Nephron (organoid): ENCODE data around the gene RIMBP3C.

Experiments
- H3K27ac Mint-ChIP-seq, 3 experiments: 2 replicates each; pipeline ENCODE4 v1.8.0; 2020; ENCODE audit warnings: mixed read lengths in 3 of 3, mild to moderate bottlenecking in 2 of 3, moderate library complexity in 1 of 3
- H3K27me3 Mint-ChIP-seq: 2 replicates; pipeline ENCODE4 v1.8.0; 2021; ENCODE audit warnings: low read depth, mild to moderate bottlenecking, moderate library complexity, mixed read lengths
- H3K36me3 Mint-ChIP-seq: 2 replicates; pipeline ENCODE4 v1.8.0; 2020; ENCODE audit warnings: low read depth, mixed read lengths
- H3K4me1 Mint-ChIP-seq: 2 replicates; pipeline ENCODE4 v1.8.0; 2020; ENCODE audit warnings: mixed read lengths
- H3K4me3 Mint-ChIP-seq, 3 experiments: 2 replicates each; pipeline ENCODE4 v1.8.0; 2020; ENCODE audit warnings: mild to moderate bottlenecking in 3 of 3, mixed read lengths in 3 of 3, moderate library complexity in 2 of 3
- H3K9me3 Mint-ChIP-seq: 2 replicates; pipeline ENCODE4 v1.8.0; 2020; ENCODE audit warnings: mixed read lengths
- TF ChIP-seq, protein P1 (sequence below), 3 experiments: fragments of 200-600 bp; sonication (generic); IDR thresholded peaks; one replicate each; pipeline ENCODE4 v1.5.0; 2021; ENCODE audit warnings: antibody characterized with exemption in 3 of 3; ENCODE audit not compliant: unreplicated experiment in 3 of 3

Gene RIMBP3C

DNA sequence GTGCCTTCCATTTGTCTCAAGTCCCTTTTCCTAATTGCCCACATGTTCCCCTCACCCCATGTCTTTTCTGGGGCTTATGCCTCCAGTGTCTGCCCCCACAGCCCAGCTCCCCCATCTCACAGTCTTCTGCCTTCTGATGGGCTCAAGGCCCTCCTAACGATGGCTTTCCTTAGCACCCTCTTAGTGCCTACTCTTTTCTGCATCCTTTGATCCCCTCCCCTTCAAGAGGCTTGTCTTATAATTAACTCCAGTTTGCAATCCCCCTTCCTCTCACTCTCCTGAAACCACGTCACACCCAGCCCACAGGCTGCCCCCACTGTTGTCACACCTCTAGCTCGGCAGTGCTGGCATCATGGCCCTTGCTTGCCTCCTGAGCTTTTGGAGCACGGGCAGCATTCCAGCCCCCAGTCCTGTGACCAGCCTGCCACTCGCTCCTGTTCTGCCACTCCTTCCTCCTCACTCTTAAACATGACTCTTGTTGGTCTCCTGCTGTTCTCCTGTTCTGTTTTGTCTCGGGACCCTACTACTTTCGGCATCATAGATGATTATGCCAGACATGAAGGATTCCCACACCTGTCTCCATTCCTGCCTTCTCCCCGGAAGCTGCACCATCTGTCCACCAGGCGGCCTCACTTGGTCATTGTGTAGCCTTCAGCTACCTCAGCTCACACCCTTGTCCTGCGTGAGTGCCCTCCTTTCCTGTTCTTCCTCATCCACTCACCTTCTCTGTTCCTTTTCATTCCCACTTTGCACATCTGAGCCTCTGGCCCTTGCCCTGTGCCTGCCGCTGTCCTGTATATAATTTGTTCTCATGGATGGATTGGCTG lies 42.4 kb upstream of the RIMBP3C start:
- Mint-ChIP-seq H3K4me1 (peaks cover 11% of the 10 kb centered on the region), H3K27me3 (no peaks in the 10 kb centered on the region), H3K36me3 (peaks cover 45% of the 10 kb centered on the region), H3K9me3 (no peaks in the 10 kb centered on the region), H3K27ac (no peak overlapping the region), H3K4me3 (no peak overlapping the region)
- TF ChIP-seq, protein P1, sequence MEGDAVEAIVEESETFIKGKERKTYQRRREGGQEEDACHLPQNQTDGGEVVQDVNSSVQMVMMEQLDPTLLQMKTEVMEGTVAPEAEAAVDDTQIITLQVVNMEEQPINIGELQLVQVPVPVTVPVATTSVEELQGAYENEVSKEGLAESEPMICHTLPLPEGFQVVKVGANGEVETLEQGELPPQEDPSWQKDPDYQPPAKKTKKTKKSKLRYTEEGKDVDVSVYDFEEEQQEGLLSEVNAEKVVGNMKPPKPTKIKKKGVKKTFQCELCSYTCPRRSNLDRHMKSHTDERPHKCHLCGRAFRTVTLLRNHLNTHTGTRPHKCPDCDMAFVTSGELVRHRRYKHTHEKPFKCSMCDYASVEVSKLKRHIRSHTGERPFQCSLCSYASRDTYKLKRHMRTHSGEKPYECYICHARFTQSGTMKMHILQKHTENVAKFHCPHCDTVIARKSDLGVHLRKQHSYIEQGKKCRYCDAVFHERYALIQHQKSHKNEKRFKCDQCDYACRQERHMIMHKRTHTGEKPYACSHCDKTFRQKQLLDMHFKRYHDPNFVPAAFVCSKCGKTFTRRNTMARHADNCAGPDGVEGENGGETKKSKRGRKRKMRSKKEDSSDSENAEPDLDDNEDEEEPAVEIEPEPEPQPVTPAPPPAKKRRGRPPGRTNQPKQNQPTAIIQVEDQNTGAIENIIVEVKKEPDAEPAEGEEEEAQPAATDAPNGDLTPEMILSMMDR (IDR thresholded peaks at IDR 0.05; ENCODE audit: unreplicated experiment in 3 of 3), result peak in 1 of 3 experiments; percentile 16

DNA sequence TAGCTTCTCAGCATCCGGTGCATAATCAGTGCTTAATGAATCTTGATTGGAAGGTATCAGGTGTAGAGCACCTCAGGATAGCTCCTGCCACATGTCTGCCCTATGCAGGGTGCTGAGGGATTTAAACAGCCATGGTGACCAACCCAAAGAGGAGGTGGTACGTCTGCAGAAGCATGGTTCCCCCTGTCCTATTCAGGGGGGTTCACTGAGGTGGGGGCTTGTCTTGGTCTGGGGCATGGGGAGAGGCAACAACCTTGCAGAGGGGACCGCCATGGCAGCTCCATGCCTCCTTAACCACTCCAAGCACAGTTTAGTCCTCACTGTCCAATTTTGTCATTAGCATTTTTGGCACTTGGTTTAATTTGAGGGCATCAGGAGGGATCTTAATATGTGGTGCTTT lies 41.2 kb upstream of the RIMBP3C start:
- TF ChIP-seq, protein P1 (IDR thresholded peaks at IDR 0.05; ENCODE audit: unreplicated experiment in 3 of 3), result no peak
- Mint-ChIP-seq H3K27me3 (no peaks in the 10 kb centered on the region), H3K27ac (no peak overlapping the region), H3K4me1 (peaks cover 20% of the 10 kb centered on the region), H3K4me3 (no peak overlapping the region), H3K36me3 (peaks cover 48% of the 10 kb centered on the region), H3K9me3 (no peaks in the 10 kb centered on the region)

DNA sequence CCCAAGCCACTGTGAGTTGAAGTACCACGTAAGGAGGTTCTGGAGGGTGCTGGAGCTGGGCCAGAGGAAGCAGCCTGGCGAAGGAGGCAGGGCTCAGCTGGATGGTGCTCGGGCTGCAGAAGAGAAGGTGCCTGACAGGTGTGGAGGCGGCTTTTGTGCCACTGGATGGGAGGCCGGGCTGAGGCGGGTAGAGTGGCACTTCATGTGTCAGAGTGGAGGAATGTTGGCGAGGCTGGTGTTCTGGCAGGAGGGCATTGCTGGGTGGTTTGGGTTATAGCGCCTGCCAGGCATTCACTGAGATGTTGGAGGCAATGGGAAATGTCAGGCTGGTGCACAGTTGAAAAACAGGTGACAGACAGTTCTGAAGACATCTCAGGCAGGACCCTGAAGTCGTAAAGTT lies 40.4 kb upstream of the RIMBP3C start:
- Mint-ChIP-seq H3K4me3 (no peak overlapping the region), H3K4me1 (peaks cover 21% of the 10 kb centered on the region), H3K9me3 (no peaks in the 10 kb centered on the region), H3K27me3 (no peaks in the 10 kb centered on the region), H3K27ac (no peak overlapping the region), H3K36me3 (peaks cover 47% of the 10 kb centered on the region)
- TF ChIP-seq, protein P1 (IDR thresholded peaks at IDR 0.05; ENCODE audit: unreplicated experiment in 3 of 3), result no peak

DNA sequence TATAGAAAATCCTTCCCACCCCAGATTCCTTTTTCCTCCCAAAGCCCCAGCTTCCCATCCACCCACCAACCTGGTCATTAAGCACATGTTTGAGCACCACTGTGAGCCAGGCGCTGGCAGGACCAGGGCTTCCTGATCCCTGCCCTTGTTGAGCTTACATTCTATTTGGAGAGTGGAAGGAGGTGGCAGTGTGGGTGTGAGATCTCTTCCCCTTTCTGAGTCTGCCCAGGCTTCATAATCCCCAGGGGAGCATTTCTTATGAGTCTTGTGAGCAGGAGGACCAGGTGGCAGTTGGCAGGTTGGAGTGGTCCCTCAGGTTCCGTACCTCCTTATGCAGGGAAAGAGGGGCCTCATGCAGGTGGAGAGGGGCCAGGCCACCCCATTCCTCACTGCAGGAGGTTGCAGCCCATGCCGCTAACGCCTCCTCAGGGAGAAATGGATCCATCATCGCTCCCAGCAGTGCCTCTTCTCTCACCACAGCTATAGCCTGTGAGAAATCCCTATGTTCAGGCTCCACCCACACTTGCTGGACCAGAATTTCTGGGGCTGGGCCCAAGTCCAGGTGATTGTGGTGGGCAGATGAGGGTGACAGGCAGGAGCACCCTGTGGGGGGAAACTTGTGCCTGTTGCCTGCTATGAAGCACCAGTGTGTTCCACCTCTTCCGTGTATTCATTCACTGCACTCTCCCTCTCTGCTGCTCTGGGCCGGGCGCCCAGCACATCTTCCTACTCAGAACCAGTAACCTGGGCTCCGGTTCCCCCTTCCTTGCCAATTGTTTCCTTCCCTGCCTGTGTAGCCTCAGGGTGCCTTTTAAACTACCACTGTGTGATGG lies 39.8 kb upstream of the RIMBP3C start:
- no peaks in the 10 kb centered on the region for H3K9me3 Mint-ChIP-seq
- H3K27me3 Mint-ChIP-seq, result no peaks in the 10 kb centered on the region
- TF ChIP-seq, protein P1 (IDR thresholded peaks at IDR 0.05; ENCODE audit: unreplicated experiment in 3 of 3), result no peak
- peaks cover 21% of the 10 kb centered on the region for H3K4me1 Mint-ChIP-seq
- no peak overlapping the region for H3K27ac Mint-ChIP-seq
- peaks cover 44% of the 10 kb centered on the region for H3K36me3 Mint-ChIP-seq
- H3K4me3 Mint-ChIP-seq, result no peak overlapping the region

DNA sequence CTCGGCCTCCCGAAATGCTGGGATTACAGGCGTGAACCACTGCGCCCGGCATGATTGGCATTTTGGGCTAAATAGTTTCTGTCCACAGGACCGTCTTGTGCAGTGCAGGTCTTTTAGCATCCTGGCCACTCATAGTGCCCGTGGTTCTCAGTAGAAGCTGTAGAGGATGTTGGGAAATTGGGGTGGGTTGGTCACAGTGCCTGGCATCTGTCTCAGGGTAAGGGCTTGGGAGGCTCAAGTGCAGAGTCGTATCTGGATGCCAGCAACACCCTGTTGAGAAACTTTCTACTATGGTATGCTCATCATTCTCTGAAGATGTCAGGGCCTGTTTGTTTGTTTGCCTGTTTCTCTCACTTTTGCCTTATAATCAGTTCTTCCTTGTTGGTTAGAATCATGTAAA lies 38.1 kb upstream of the RIMBP3C start:
- H3K27me3 Mint-ChIP-seq, result no peaks in the 10 kb centered on the region
- TF ChIP-seq, protein P1 (IDR thresholded peaks at IDR 0.05; ENCODE audit: unreplicated experiment in 3 of 3), result no peak
- no peak overlapping the region for H3K4me3 Mint-ChIP-seq
- no peaks in the 10 kb centered on the region for H3K9me3 Mint-ChIP-seq
- peaks cover 26% of the 10 kb centered on the region for H3K4me1 Mint-ChIP-seq
- H3K36me3 Mint-ChIP-seq, result peaks cover 33% of the 10 kb centered on the region
- no peak overlapping the region for H3K27ac Mint-ChIP-seq
